Natural killer cell (primary cell): Measurements from ENCODE around the gene C8G. TPM values are rescaled to one million over a fixed set of nuclear protein-coding genes. Genes with fewer than 3 reads are reported as not detected.

Experiments
- ATAC-seq, 3 donors: fragments of 150-1000 bp in 2 of 3; fragments of 200-7000 bp in 1 of 3; cut with Tn5 transposase; 1 replicate in 1 of 3; 2 replicates in 2 of 3; pipeline ENCODE4 v1.10.0; 2021; ENCODE audit warnings: mild to moderate bottlenecking in 2 of 3, moderate library complexity in 2 of 3
- DNase-seq, 2 donors: peaks; one replicate each; pipeline versions ENCODE4 v3.0.0 to v3.0.0-alpha.2; 2013 to 2021; ENCODE audit warnings: mixed read lengths in 1 of 2
- H3K27ac ChIP-seq: one replicate; pipeline ENCODE4 v1.5.1; 2013; ENCODE audit warnings: mild to moderate bottlenecking, low read length
- H3K27me3 ChIP-seq: one replicate; pipeline ENCODE4 v1.6.1; 2013; ENCODE audit warnings: low read length; ENCODE audit not compliant: control insufficient read depth, insufficient read depth
- H3K36me3 ChIP-seq: one replicate; pipeline ENCODE4 v1.6.1; 2013; ENCODE audit warnings: low read length; ENCODE audit not compliant: control insufficient read depth, insufficient read depth
- H3K4me1 ChIP-seq: one replicate; pipeline ENCODE4 v1.6.1; 2013; ENCODE audit warnings: low read length; ENCODE audit not compliant: control insufficient read depth, insufficient read depth
- H3K4me3 ChIP-seq: one replicate; pipeline ENCODE4 v1.5.1; 2013; ENCODE audit warnings: low read length
- H3K9me3 ChIP-seq: one replicate; pipeline ENCODE4 v1.6.1; 2013; ENCODE audit warnings: low read length; ENCODE audit not compliant: control insufficient read depth, insufficient read depth
- H3K27ac Mint-ChIP-seq, 2 donors: one replicate each; pipeline ENCODE4 v1.8.0; 2022; ENCODE audit warnings: mild to moderate bottlenecking in 2 of 2, mixed read lengths in 2 of 2, moderate library complexity in 1 of 2
- H3K27me3 Mint-ChIP-seq, 2 donors: one replicate each; pipeline ENCODE4 v1.8.0; 2022; ENCODE audit warnings: low read depth in 2 of 2, mixed read lengths in 2 of 2
- H3K36me3 Mint-ChIP-seq: one replicate; pipeline ENCODE4 v1.8.0; 2022; ENCODE audit warnings: mixed read lengths
- H3K4me1 Mint-ChIP-seq, 2 donors: one replicate each; pipeline ENCODE4 v1.8.0; 2022; ENCODE audit warnings: mixed read lengths in 2 of 2
- H3K4me3 Mint-ChIP-seq: one replicate; pipeline ENCODE4 v1.8.0; 2022; ENCODE audit warnings: mild to moderate bottlenecking, moderate library complexity, mixed read lengths
- H3K9me3 Mint-ChIP-seq, 2 donors: one replicate each; pipeline ENCODE4 v1.8.0; 2022; ENCODE audit warnings: mixed read lengths in 2 of 2
- WGBS: methylation state at CpG from one replicate; pipeline ENCODE4 v1.1.7; 2013; ENCODE audit warnings: missing lambda C conversion rate; ENCODE audit not compliant: insufficient coverage; 5-methylcytosine and 5-hydroxymethylcytosine counted together
- intact Hi-C: fragments of 100-400 bp; cut with micrococcal nuclease; formaldehyde crosslinking; loops from one replicate; pipeline ENCODE4 v1.14.2; 2022
- total RNA-seq, 4 donors: library from RNA; stranded (reverse); fragments of 120-200 nt in 1 of 4; gene quantifications; one replicate each; pipeline versions ENCODE4 v1.2.3 to v1.2.4, GENCODE V29; 2013 to 2022
- TF ChIP-seq, protein P1 (sequence below): fragments of 200-600 bp; IDR thresholded peaks from one replicate; pipeline ENCODE4 v1.8.0; 2022; ENCODE audit warnings: antibody characterized with exemption

The C8G gene
- total RNA-seq, 3 donors from 2014 or later (not counting 1 experiment from before 2014, with no cell fraction given) = 3.9 to 8.5 (median 7.3) TPM

DNA sequence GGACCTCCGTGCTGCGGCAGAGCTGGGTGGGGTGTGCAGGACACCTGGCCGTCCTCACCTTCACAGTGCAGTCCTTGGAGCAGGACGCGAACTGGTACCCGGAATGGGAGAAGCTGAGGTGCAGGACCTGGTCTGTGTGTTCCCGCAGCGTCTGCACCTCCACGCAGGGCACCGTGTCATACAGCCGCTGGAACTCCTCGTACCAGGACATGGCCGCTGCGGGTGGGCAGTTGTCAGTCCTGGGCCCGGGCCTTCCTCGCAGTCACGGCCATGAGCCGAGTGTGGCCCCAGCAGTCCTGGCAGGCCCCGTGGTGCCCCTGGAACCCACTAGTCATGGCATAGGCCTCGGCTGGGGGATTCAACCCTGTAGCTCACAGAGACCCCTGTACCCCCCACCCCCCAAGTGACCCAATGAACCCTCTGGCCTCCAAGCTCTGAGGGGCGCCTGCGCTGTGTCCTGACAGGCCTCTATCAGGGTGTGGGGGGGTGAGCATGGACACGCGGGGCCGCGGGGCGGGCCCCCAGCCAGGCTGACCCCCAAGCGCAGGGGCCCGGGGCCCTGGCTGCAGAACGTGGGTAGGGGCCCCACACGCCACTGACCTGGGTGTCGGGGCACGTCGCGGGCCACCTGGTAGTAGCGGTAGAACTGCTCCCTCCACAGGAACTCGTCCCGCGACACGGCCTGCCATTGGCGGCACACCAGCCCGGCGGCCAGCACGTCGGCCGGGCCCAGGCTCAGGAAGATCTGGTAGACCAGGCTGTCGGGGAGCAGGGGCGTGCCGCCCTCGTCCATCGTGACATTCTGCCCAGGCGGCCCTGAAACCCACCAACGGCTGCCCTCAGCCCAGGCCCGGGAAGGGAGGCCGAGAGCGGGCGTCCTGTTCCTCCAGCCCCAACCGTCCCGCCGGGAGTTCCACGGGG lies 1.5 kb upstream of the C8G start:
- H3K9me3 Mint-ChIP-seq = no peaks in the 10 kb centered on the region
- DNase-seq (peak in 1 of 2 donors; percentile 59), ATAC-seq (peak; percentile 8 to 24 (median 20))
- Histone ChIP-seq H3K27ac (peak overlapping the region; percentile 61), H3K4me3 (peak overlapping the region; percentile 92), H3K36me3 (peaks cover 39% of the 10 kb centered on the region), H3K27me3 (no peaks in the 10 kb centered on the region), H3K4me1 (peaks cover 47% of the 10 kb centered on the region), H3K9me3 (no peaks in the 10 kb centered on the region)
- no peaks in the 10 kb centered on the region for H3K36me3 Mint-ChIP-seq
- H3K27me3 Mint-ChIP-seq = no peaks in the 10 kb centered on the region
- H3K4me1 Mint-ChIP-seq = peaks cover 15 to 34% of the 10 kb centered on the region in 2 donors
- TF ChIP-seq, protein P1, sequence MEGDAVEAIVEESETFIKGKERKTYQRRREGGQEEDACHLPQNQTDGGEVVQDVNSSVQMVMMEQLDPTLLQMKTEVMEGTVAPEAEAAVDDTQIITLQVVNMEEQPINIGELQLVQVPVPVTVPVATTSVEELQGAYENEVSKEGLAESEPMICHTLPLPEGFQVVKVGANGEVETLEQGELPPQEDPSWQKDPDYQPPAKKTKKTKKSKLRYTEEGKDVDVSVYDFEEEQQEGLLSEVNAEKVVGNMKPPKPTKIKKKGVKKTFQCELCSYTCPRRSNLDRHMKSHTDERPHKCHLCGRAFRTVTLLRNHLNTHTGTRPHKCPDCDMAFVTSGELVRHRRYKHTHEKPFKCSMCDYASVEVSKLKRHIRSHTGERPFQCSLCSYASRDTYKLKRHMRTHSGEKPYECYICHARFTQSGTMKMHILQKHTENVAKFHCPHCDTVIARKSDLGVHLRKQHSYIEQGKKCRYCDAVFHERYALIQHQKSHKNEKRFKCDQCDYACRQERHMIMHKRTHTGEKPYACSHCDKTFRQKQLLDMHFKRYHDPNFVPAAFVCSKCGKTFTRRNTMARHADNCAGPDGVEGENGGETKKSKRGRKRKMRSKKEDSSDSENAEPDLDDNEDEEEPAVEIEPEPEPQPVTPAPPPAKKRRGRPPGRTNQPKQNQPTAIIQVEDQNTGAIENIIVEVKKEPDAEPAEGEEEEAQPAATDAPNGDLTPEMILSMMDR = no peak
- H3K27ac Mint-ChIP-seq = peak overlapping the region; percentile 21 to 45
- H3K4me3 Mint-ChIP-seq = peak overlapping the region; percentile 78
- WGBS = 30% methylated on average over 61 of the region's 61 CpGs
- intact Hi-C loops = loop anchor here (5.0 kb wide), 1 partner anchor 56 kb away; the partner anchor contains the start of gene TRAF2

DNA sequence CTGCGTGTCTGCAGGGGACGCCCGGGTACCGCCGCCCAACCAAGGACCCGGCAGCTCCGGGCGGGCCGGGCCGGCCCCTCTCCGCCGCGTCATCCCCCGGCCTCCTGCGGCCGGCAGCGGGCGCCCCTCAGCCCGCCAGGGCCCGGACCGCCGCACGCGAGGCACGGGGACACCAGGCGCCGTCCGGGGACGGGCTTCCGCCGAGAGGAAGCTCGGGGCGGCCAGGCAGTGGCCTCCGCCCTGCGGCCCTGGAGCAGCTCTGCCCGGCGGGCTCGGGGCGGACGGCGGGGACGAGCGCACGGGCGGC lies 878 bp upstream of the C8G start:
- no peaks in the 10 kb centered on the region for H3K27me3 ChIP-seq
- TF ChIP-seq, protein P1 = no peak
- no peaks in the 10 kb centered on the region for H3K36me3 Mint-ChIP-seq
- peak overlapping the region; percentile 61 for H3K27ac ChIP-seq
- peaks cover 53% of the 10 kb centered on the region for H3K4me1 ChIP-seq
- H3K27ac Mint-ChIP-seq = peak overlapping the region; percentile 21 to 45
- no peaks in the 10 kb centered on the region for H3K9me3 Mint-ChIP-seq
- no peaks in the 10 kb centered on the region for H3K9me3 ChIP-seq
- H3K4me1 Mint-ChIP-seq = peaks cover 12 to 30% of the 10 kb centered on the region in 2 donors
- H3K4me3 Mint-ChIP-seq = peak overlapping the region; percentile 78
- H3K27me3 Mint-ChIP-seq = no peaks in the 10 kb centered on the region
- ATAC-seq (peak; percentile 49 to 60 (median 58)), DNase-seq (peak in 1 of 2 donors; percentile 68)
- H3K4me3 ChIP-seq = peak overlapping the region; percentile 92
- intact Hi-C loops = loop anchor here (5.0 kb wide), 1 partner anchor 57 kb away; the partner anchor contains the start of gene TRAF2
- under 1% methylated on average over 45 of the region's 45 CpGs for WGBS
- H3K36me3 ChIP-seq = peaks cover 37% of the 10 kb centered on the region

- intact Hi-C loops = no loop called here
- peak overlapping the region; percentile 89 to 93 for H3K27ac Mint-ChIP-seq
Observed at GRCh38 chr9:136945333-136946227, 537 bp downstream of the C8G start.

More at GRCh38 chr9:136945333-136946227, 537 bp downstream of the C8G start:
- H3K4me1 Mint-ChIP-seq = peaks cover 7 to 33% of the 10 kb centered on the region in 2 donors
- 85% methylated on average over 30 of the region's 30 CpGs for WGBS
- no peaks in the 10 kb centered on the region for H3K9me3 Mint-ChIP-seq
- peaks cover 62% of the 10 kb centered on the region for H3K4me1 ChIP-seq
- peak overlapping the region; percentile 88 for H3K4me3 Mint-ChIP-seq
- H3K27ac ChIP-seq = no peak overlapping the region
- H3K36me3 Mint-ChIP-seq = no peaks in the 10 kb centered on the region
- no peaks in the 10 kb centered on the region for H3K27me3 Mint-ChIP-seq
- H3K36me3 ChIP-seq = peaks cover 24% of the 10 kb centered on the region
- TF ChIP-seq, protein P1 = no peak
- no peaks in the 10 kb centered on the region for H3K27me3 ChIP-seq
- DNase-seq (no peak), ATAC-seq (no peak)
- no peak overlapping the region for H3K4me3 ChIP-seq
- H3K9me3 ChIP-seq = no peaks in the 10 kb centered on the region
